Epidermal melanocyte (primary cell): Measurements from ENCODE around the gene SOWAHA.
"Not testable (repeated sequence)": the region's sequence is repeated elsewhere in the genome, so short reads cannot be mapped to it uniquely, and the experiment has no call there.

Experiments
- DNase-seq: peaks from one replicate; pipeline ENCODE4 v3.0.0; 2011; ENCODE audit warnings: low spot score; ENCODE audit not compliant: insufficient read length

SOWAHA gene

DNA sequence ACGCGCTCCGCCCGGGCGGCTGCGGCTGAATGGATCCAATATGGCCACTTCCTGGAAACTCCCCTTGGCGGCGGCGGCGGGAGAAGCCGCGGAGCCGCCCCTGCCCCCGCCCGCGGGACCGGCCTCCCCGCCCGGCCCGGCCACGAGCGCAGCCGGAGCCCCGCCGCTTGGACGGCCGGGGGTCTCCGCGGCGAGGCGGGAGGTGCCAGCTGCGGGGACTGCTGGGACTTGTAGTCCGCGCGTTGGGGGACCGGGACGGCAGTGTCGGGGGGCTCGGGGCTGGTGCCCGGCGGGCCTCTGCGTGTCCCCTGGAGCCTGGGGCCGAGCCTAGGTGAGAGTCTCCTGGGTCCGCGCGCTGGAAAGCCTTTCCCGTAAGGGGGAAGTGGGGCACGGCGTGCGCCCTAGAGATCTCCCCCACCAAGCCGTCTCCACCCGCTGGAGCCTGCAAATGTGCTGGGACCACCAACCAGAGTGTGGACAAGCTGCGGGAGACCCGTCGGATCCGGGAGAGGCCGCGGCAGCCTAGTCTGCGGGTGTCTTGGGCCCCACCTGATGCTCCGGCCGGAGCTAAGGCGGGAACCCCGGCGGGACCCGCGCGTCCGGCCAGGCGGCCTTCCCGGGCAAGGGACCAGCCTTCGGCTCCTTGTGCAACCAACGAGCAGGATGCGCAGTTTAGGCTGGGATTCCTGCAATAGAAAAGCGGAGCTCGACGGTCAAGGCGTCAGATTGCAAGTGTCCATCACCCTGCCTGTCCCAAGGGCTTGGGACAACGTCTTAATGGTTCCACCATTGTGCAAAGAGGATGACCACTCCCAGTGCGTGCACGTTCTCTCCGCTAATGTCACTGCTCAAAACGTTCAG lies 35.7 kb upstream of the SOWAHA start, which contains the start of gene SEPTIN8:
SEPTIN8 (minus strand) TSS at position 31 of the 861 bp plus-strand sequence. CDS start 102 bp downstream, outside the sequence.
- peak; percentile 71 for DNase-seq

DNA sequence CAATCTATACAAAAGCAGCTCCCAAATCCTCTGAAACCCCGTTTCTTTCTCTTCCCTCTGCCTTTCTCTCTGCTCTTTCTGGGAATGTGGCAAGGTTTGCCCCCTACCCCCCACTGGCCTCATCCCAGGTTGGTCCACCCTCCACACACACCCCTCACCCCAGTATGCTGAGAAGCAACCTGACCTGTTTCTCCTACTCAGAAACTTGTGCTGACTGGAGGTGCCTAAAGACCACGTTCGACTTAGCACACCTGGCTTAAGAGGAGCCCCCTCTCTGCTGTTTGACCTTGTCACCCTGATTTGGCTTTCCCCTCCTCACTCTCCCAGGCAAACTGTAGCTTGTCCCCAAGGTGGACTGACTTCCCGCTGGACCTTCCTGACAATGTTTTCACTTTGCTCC lies 35.0 kb upstream of the SOWAHA start:
- DNase-seq: no peak

DNA sequence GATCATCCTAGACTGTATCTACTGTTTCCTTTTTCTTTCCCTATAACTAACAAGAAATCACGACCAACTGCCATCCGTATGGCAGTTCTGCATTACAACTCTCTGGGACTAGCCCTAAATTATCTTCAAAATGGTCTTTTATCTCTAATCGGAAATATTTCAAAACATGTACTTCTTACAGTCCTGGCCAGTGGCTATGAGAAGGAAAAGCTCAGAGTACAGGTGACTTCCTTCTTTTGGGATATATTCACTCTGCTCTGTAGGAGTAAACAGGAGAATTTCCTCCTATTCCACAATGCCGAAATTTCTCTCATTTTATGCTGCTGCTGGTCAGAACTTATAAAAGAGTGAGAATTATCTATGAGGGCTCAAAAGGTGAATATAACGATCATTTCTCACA lies 34.2 kb upstream of the SOWAHA start:
- no peak for DNase-seq

DNA sequence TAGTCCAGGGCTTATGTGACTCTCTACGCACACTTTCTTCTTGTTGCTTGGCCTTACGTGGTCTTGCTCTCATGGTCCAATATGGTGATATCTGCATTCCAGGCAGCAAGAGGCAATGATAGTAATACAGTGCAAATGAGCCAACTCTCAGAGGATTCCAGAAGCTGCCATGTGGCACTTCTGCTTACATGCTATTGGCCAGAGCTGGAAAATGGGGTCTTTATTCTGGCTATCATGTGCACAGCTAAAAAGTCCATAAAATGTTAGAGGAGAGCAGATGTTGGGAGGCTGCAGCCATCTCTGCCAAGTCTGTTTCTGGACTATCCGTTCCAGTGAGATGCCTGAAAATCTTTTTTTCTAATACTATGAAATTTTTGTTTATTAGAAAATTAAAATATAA lies 33.1 kb upstream of the SOWAHA start:
- no peak for DNase-seq

DNA sequence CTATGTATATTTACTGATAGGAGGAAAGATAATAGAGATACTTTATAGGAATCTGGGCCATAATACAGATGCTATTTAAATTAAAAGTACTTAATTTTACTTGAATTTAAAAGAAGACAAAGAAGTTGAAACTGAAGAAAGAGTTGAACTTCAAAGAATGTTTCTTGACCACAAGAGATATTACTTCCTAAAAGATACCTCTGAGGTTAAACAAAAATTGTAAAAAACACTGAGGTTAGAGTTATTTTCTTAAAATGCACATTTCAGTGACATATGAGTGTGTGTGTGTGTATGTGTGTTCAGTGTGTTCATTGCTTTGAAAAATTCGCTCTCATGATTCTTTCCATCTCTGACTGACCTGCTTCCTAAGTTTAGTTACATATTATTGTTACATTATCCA lies 32.5 kb upstream of the SOWAHA start:
- no peak for DNase-seq

DNA sequence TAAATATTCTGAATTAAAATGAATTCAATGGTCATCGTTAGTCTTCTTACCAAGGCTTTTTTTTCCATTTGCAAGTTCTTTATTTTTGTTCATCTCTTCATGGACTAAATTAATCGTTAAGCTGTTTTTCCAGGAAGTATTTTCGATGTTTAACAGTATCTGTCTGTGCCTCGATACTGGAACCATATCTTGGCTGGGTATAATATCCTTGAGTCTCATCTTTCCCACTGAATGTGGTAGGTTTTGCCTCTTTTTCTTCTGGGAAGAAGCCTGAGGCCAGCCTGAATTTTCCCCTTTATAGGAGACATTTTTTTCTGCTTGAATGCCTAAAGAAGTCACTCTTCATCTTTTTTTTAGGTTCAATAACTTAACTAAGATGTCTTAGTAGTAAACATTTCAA lies 32.1 kb upstream of the SOWAHA start:
- DNase-seq: no peak

DNA sequence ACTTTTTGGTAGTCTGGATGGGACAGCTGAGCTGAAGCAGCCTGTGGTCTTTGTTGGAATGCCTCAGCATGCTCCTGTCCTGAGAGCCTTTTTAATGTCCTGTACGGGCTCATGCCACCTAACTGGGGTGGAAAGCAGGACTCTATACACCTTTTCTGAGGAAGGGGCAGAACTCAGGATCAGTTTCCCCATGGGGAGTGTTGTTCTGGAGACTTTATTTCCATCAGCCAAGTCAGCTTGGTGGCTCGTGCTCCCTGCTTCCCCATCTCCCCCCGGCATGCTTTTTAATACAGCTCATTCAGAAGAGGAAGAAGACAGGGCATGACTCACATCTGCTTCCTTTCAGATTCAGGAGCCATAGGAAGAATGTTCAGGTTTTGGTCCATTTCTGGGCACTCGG lies 31.0 kb upstream of the SOWAHA start:
- DNase-seq: no peak

DNA sequence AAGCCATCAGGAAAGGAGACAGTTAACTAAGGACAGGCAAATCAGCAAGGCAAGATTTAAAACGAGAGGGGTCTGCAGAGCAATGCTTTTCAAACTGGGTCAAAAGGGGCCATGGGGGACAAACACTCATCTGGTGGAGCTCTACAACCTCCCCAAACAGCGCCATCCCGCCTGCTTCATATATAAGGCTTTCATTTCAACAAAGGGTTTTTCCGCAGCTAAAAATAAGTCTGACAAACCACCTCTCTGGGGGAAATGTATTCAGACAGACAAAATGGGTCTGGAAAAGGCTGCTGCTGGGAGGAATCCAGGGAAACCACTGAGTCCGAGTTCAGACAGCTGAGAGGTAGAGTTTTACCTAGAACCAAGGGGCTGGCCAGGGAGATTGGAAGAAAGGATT lies 27.7 kb upstream of the SOWAHA start:
- DNase-seq: no peak

DNA sequence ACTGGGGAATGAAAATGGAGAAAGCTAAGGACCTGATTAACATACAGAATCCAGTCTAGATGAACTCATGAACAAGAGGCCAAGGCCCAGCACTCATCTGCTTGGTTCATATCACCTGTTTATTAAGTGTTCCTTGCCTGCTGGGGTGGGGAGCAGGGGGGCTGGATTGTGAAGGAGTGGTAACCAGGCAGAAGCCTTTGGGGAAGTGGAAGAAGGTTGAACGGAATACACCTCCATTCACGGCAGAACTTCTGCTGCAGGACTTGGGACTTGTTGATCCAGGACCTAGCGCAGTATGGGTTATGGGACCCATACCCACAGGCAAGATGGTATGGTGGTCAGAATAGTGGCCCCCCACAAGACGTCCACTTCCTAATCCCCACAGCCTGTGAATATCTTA lies 27.2 kb upstream of the SOWAHA start:
- DNase-seq: no peak

DNA sequence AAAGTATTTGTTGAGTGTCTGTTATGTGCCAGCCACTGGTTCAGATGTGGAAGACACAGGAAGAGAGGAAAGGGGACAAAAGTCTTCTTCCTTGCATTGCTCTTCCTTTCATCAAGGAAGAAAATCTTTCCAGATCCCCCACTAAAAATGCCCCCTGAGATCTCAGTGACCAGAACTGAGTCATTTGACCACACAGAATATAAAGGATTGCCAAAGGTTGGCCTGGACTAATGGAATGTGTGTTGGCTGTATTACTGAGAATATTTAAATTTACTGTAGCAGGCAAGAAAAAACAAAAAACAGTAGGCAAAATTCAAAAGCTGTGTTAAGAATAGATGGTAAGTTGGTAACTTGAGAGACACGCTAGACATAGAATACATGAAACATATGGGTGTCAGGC lies 26.0 kb upstream of the SOWAHA start:
- DNase-seq: no peak

DNA sequence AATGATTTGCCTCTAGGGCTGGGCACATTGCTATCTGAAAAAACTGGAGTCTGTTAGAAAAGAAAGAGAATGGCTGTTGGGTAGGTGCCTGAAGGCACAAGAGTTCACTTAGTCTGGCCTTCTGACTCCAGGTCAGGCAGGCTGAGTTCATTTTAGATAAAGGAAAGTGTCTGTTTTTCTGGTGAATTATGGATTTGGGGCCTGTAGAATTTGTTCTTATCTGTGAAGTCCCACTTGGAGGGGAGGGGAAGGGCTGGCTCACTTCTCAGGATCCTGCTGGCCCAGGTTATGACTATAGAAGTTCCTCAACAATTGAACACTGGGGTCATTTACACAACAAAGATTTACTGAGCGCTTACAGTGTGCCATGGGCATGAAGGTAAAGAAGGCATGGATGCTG lies 24.6 kb upstream of the SOWAHA start:
- DNase-seq: no peak

DNA sequence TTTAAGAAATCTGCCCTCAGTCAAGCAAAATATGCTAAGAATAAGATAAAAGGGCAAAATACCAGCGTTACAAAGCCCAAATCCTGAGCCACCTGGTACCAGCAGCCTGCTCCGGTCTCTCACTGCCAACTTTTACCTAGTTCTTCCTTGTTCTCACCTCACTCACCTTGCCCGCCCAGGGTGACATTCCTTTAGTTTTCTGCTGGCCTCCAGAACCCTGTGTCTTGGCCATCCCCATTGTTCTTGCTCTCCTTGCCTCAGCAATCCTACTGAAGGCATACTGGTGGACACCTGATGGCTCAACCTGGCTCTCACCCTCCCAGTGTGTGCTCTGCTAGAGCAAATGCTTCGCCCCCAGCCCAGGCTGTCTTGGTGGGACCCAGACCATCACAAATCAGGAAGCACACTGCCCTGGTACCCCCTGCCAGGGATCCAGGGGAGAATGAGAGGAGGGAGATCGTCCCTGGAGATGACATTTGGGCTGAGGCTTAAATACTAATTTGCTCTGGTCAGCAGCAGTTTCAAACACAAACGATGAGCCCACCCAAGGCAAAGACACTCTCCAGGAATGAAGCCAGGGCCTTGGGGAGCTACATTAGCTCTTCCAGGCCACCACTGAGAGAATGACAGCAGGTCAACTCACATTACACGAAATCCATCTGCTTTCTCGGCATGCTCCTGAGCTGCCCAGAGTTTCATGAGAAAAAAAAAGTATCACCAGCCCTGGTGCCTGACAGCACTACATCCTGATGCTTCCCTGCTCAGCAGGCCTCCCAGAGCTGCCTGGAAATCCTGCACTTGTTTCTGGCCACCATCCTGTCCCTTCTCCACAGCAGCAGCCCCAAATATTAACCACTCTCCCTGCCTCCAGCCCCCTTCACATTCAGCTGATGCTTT lies 23.9 kb upstream of the SOWAHA start:
- no peak for DNase-seq

DNA sequence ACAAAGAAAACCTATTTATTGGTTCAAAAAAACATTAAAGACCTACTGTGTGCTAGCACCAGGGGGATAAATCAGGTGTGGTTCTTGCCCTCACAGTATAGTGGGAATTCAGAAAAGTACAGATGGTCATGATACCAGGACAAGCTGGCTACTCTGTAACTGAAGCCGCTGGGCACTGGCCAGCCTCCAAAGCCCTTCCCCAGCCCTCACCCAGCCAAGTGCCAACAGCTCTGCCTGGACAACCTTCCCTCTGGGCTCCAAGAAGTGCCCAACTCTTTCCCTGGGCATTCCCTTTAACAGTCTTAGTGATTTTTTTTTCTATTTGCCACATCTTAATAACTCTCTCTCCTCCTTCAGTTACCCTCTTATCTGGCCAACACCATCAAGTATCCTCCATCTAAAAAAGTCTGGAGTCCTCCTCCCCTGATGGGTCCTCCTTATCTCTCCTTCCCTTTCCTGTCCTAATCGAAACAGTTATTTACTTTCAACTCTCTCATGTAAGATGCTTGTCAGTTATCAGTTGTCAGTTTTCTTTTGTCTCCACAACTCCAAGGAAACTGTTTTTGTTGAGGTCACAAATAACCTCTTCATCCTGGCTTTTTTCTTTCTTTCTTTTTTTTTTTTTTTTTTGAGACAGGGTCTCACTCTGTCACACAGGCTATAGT lies 22.8 kb upstream of the SOWAHA start:
- DNase-seq: no peak

DNA sequence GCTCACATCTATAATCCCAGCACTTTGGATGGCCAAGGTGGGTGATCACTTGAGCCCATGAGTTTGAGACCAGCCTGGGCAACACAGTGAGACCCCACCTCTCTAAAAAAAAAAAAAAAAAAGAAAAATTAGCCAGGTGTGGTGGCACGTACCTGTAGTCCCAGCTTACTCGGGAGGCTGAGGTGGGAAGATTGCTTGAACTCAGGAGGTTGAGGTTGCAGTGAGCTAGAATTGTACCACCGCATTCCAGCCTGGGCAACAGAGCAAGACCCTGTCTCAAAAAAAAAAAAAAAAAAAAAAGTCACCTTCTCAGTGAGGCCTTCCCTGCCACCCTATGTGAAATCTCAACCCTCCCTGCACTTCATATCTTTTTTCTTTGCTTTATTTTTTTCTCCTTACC lies 22.1 kb upstream of the SOWAHA start:
- DNase-seq: no peak

DNA sequence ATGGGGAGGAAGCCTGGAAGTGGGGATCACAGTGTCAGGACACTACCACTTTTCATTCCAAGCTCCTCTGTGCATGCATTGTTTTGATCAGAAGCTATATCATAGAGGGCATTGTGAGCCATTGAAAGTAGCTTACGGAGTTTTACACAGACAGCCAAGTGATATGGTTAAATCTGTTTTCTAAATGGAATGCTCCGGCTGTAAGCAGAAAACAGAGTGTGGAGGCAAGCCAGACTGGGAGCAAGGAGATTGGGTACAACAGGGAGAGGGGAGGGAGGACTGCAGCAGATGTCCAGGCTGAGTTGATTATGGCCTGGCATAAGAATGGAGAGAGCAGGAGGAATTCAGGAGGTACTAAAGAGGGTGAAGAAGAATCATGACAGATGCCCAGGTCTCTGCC lies 15.5 kb upstream of the SOWAHA start:
- peak; percentile 64 for DNase-seq

DNA sequence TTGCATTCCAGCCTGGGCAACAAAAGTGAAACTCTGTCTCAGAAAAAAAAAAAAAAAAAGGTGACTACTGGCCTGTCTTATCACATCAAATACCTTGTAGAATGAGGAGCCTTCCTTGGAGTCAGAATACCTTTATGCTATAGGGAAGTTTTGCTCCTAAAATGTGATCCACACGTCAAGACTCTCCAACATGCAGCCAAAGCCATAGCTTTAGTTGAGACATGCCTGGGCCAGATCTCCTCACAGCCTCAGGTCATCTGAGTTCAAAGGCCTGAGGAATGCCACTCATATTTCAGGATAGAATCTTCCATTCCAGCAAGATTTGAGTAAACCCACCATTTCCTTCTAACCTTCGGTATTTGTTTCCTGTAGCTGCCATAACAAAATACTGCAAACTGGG lies 13.7 kb upstream of the SOWAHA start:
- no peak for DNase-seq

DNA sequence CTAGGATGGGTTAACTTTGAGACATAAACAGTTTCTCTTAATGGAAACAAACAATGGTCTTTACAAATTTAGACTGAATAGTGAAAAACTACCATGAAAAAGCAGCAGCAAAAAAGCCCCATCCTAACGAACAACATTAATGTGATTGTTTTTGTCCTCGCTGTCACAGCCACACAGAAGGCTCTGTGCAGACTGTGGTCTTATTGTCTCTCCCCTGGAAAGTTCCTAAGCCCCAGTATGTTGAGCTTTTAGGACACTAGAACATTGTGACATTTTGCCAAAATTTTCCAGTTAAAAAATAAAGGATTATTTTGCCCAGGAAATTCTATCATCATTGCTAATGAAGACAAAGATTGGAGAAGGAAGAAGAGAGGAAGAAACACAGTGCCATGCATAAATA lies 12.6 kb upstream of the SOWAHA start:
- no peak for DNase-seq

DNA sequence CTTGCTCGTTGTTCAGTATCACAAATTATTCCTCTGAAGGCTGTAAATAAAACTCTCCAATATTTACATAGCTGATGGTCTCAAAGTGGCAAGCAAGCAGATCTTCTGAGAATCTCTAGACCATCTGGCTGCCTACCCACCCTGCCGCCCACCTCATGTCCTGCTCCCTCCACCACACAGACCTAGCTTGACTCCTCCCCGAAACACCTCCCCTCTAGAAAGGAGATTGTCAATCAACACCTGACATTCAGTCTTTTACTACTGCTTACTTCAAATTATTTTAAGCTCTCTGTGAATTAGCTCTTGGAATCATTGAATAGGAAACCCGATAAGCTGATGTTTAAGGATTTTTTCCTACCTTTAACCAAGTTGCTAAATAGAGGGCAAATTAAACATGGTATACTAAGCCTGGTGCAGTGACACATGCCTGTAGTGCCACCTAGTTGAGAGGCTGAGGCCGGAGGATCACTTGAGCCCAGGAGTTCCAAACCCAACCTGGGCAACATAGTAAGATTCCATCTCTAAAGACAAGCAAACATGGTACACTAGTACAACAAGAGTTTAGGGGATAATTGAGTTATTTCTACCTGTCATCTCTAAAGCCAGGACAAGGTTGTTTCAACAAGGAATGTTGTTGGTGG lies 10.9 kb upstream of the SOWAHA start:
- DNase-seq: no peak

DNA sequence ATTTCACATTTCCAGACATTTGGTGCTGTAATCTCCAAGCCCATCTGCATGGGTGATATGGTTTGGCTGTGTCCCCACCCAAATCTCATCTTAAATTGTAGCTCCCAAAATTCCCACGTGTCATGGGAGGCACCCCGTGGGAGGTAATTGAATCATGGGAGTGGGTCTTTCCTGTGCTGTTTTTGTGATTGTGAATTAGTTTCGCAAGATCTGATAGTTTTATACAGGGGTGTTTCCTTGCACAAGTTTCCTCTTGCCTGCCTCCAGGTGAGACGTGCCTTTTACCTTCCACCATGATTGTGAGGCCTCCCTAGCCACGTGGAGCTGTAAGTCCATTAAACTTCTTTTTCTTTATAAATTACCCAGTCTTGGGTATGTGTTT lies 10.4 kb upstream of the SOWAHA start:
- not testable (repeated sequence) for DNase-seq

DNA sequence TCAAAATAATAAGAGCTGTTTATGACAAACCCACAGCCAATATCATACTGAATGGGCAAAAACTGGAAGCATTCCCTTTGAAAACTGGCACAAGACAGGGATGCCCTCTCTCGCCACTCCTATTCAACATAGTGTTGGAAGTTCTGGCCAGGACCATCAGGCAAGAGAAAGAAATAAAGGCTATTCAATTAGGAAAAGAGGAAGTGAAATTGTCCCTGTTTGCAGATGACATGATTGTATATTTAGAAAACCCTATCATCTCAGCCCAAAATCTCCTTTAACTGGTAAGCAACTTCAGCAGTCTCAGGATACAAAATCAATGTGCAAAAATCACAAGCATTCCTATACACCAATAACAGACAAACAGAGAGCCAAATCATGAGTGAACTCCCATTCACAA lies 8.9 kb upstream of the SOWAHA start:
- DNase-seq: not testable (repeated sequence)

DNA sequence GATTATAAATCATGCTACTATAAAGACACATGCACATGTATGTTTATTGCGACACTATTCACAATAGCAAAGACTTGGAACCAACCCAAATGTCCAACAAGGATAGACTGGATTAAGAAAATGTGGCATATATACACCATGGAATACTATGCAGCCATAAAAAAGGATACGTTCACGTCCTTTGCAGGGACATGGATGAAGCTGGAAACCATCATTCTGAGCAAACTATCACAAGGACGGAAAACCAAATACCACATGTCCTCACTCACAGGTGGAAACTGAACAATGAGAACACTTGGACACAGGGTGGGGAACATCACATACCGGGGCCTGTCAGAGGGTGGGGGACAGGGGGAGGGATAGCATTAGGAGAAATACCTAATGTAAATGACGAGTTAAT lies 7.2 kb upstream of the SOWAHA start:
- not testable (repeated sequence) for DNase-seq

DNA sequence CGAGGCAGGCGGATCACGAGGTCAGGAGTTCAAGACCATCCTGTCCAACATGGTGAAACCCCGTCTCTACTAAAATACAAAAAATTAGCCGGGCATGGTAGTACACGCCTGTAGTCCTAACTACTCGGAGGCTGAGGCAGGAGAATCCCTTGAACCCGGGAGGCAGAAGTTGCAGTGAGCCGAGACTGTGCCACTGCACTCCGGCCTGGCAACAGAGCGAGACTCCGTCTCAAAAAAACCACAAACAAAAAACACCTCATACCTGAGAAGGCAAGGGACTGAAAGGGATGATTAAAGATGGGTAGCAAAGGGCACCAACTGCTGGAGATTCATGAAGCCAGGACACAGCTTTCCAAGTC lies 6.3 kb upstream of the SOWAHA start:
- not testable (repeated sequence) for DNase-seq
